Activated T-cell treated with anti-CD3 and anti-CD28 coated beads, Interleukin-2, amount 50 U/mL, for 4 hours (primary cell): Measurements from ENCODE around the gene ETV4. TPM values are rescaled to one million over a fixed set of nuclear protein-coding genes. Genes with fewer than 3 reads are reported as not detected.

ENCODE experiments used
- ATAC-seq, 2 donors: fragments of 200-7000 bp; cut with Tn5 transposase; one replicate each; pipeline ENCODE4 v1.10.0; 2021
- DNase-seq: peaks from one replicate; pipeline ENCODE4 v3.0.0-alpha.2; 2020
- H3K27me3 Mint-ChIP-seq: one replicate; pipeline ENCODE4 v1.8.0; 2021; ENCODE audit warnings: low read depth, mixed read lengths
- H3K36me3 Mint-ChIP-seq: one replicate; pipeline ENCODE4 v1.8.0; 2022; ENCODE audit warnings: mixed read lengths; ENCODE audit not compliant: insufficient read depth
- H3K4me1 Mint-ChIP-seq: one replicate; pipeline ENCODE4 v1.8.0; 2021; ENCODE audit warnings: low read depth, mixed read lengths
- H3K4me3 Mint-ChIP-seq: one replicate; pipeline ENCODE4 v1.8.0; 2021; ENCODE audit warnings: mild to moderate bottlenecking, moderate library complexity, mixed read lengths
- H3K9me3 Mint-ChIP-seq: one replicate; pipeline ENCODE4 v1.8.0; 2021; ENCODE audit warnings: mixed read lengths
- total RNA-seq, 3 donors: library from RNA; stranded (reverse); gene quantifications; one replicate each; pipeline ENCODE4 v1.2.1, GENCODE V29; 2021

Gene ETV4
- total RNA-seq, 3 donors from 2014 or later = 1.1 to 2.2 (median 2.2) TPM

GRCh38 chr17:43578404-43578698 lies 32.2 kb upstream of the ETV4 start:
- ATAC-seq (no peak), DNase-seq (no peak)
- H3K4me1 Mint-ChIP-seq = peaks cover 15% of the 10 kb centered on the region
- no peaks in the 10 kb centered on the region for H3K36me3 Mint-ChIP-seq
- no peak overlapping the region for H3K4me3 Mint-ChIP-seq
- peaks cover 2% of the 10 kb centered on the region for H3K27me3 Mint-ChIP-seq
- no peaks in the 10 kb centered on the region for H3K9me3 Mint-ChIP-seq

GRCh38 chr17:43577664-43578403 lies 31.7 kb upstream of the ETV4 start:
- Mint-ChIP-seq H3K36me3 (no peaks in the 10 kb centered on the region), H3K4me3 (no peak overlapping the region), H3K27me3 (peaks cover 2% of the 10 kb centered on the region), H3K9me3 (no peaks in the 10 kb centered on the region), H3K4me1 (peaks cover 15% of the 10 kb centered on the region)
- ATAC-seq = no peak
- no peak for DNase-seq

DNA sequence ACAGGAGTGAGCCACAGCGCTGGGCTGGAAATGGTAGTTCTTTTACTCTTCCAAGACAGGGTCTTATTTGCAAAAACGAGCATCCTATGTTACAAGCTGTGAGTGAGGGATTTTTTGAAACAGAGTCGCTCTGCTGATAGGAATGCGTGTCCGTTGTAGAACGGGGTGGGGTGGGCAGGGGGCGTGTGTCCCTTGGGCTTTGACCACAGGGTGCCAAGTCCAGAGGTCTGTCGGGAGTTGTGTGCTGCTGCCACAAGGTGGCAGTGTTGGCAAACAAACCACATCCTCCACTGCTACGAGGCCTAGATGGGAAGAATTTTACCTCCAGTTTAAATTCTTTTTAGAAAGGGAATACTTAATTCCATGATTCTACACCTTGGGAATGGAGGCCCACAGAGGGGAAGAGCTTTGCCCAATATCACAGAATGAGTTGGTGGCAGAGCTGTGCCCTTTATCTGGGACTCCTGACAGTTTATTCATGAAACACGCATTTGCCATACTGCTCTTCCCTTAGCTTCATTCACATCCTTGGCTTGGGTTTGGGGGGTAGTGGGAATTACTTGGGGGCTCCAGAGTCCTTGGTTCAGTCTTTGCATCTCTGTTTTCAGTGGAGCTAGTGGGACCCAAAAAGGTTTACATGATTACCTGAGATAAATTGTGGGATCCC lies 30.6 kb upstream of the ETV4 start:
- DNase-seq (peak; percentile 50), ATAC-seq (peak; percentile 78 to 90)
- H3K9me3 Mint-ChIP-seq = no peaks in the 10 kb centered on the region
- H3K4me1 Mint-ChIP-seq = peaks cover 15% of the 10 kb centered on the region
- H3K4me3 Mint-ChIP-seq = no peak overlapping the region
- peaks cover 2% of the 10 kb centered on the region for H3K27me3 Mint-ChIP-seq
- H3K36me3 Mint-ChIP-seq = no peaks in the 10 kb centered on the region

DNA sequence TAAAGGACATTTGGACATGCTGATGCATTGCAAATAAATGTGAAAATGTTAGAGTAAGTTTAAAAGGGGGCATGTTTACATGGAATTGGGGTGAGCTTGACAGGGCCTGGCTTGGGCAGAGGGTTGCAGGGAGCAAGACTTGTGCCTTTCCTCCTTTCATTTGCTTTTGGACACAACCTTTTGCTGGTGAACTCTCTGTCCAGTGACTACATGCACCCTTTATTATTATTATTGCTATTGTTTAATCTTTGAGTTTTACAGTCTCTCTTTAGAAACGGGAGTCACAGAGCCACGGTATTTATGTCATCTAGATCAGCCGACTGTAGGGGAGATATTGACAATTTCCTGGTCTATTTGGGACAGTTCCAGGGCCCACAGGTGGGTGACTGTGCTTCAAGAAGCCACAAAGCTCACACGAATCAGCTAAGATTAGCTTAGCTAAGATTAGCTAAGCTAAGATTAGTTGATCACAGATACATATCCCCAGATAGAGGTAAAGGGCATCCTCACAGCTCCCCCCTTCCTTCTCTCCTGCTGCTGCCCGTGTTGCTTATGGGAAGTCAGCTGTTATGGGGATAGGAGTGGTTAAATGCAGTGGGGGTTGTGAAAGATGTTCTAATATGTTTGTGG lies 28.9 kb upstream of the ETV4 start:
- Mint-ChIP-seq H3K9me3 (no peaks in the 10 kb centered on the region), H3K36me3 (no peaks in the 10 kb centered on the region), H3K4me1 (peaks cover 15% of the 10 kb centered on the region), H3K27me3 (peaks cover 2% of the 10 kb centered on the region), H3K4me3 (no peak overlapping the region)
- ATAC-seq (no peak), DNase-seq (no peak)

- peaks cover 11% of the 10 kb centered on the region for H3K4me1 Mint-ChIP-seq
- DNase-seq (no peak), ATAC-seq (no peak)
- no peak overlapping the region for H3K4me3 Mint-ChIP-seq
- H3K27me3 Mint-ChIP-seq = peaks cover 2% of the 10 kb centered on the region
- no peaks in the 10 kb centered on the region for H3K9me3 Mint-ChIP-seq
- H3K36me3 Mint-ChIP-seq = no peaks in the 10 kb centered on the region
Observed at GRCh38 chr17:43574348-43574747, 28.2 kb upstream of the ETV4 start.

DNA sequence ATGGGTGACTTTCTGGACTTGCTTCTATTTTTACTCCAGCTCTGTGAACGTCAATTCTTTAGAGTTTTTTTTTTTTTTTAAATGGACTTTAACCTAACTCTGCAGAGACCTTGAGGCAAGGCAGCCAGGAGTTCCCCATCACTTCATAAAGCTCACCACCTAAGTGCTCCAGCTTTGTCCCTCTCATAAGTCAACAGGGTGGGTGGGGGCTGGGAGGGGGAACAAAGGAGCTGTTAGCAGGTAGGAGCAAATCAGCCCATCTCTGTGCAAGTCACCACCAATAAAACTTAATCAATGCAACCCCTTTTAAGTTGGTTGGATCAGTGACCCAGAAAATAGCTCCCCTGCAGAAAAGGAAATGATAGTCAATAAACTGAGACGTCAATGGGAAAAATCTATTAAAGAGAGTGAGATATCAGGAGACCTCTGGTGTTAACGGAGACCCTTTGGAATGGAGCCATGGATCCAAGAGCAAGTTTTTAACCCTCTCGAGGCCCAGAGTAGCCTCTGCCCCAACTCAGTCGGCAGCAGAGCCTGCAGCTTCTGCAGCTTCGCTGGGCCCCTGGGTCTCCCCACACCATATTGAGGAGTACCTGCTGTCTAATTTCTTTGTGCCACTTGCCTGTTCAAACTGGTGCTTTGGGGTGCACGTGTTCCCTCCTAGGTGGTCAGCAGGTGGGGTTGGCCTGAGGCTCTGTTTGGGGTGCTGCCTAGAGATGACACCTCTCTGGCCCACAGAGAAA lies 27.6 kb upstream of the ETV4 start:
- no peak overlapping the region for H3K4me3 Mint-ChIP-seq

DNA sequence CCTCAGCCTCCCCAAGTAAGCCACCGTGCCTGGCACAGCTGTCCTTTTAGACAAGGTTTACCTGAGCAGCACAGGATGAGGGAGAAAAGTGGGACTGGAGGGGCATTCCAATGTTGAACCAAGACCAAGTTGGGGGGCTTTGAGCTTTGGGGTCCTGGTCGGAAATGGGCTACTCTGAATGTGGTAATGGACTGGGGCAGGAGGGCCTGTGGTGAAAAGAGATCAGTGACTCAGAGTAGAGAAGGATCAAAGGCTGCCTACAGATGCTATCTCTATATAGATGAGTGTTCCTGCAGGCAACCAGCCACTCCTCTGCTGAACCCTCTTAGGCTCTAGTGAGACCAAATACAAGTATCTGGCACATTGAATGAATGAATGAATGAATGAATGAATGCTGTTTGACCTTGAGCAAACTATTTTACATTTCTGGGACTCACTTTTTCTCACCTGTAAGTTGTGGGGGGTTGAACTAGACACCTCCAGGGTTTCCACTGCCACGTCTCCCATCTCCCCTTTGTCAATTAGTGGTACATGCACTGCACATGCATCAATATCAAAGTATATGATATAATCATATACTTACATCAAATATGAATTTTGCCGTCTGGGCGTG lies 26.3 kb upstream of the ETV4 start:
- H3K4me1 Mint-ChIP-seq = no peaks in the 10 kb centered on the region
- peak in 1 of 2 donors; percentile 76 for ATAC-seq

More for the DNA sequence above, 27.6 kb upstream of the ETV4 start:
- DNase-seq = no peak
- no peaks in the 10 kb centered on the region for H3K36me3 Mint-ChIP-seq
- no peak for ATAC-seq
- peaks cover 2% of the 10 kb centered on the region for H3K27me3 Mint-ChIP-seq
- H3K4me1 Mint-ChIP-seq = peaks cover 5% of the 10 kb centered on the region
- no peaks in the 10 kb centered on the region for H3K9me3 Mint-ChIP-seq

GRCh38 chr17:43570518-43570928 lies 24.4 kb upstream of the ETV4 start:
- Mint-ChIP-seq H3K36me3 (no peaks in the 10 kb centered on the region), H3K4me1 (no peaks in the 10 kb centered on the region), H3K27me3 (no peaks in the 10 kb centered on the region), H3K4me3 (no peak overlapping the region), H3K9me3 (no peaks in the 10 kb centered on the region)
- DNase-seq = no peak
- no peak for ATAC-seq

More for the DNA sequence above, 26.3 kb upstream of the ETV4 start:
- no peak for DNase-seq
- Mint-ChIP-seq H3K27me3 (peaks cover 2% of the 10 kb centered on the region), H3K4me3 (no peak overlapping the region), H3K9me3 (no peaks in the 10 kb centered on the region), H3K36me3 (no peaks in the 10 kb centered on the region)

GRCh38 chr17:43568506-43569082 lies 22.5 kb upstream of the ETV4 start:
- Mint-ChIP-seq H3K36me3 (no peaks in the 10 kb centered on the region), H3K9me3 (no peaks in the 10 kb centered on the region), H3K27me3 (peaks cover 7% of the 10 kb centered on the region), H3K4me3 (no peak overlapping the region), H3K4me1 (no peaks in the 10 kb centered on the region)
- ATAC-seq = no peak
- DNase-seq = no peak

DNA sequence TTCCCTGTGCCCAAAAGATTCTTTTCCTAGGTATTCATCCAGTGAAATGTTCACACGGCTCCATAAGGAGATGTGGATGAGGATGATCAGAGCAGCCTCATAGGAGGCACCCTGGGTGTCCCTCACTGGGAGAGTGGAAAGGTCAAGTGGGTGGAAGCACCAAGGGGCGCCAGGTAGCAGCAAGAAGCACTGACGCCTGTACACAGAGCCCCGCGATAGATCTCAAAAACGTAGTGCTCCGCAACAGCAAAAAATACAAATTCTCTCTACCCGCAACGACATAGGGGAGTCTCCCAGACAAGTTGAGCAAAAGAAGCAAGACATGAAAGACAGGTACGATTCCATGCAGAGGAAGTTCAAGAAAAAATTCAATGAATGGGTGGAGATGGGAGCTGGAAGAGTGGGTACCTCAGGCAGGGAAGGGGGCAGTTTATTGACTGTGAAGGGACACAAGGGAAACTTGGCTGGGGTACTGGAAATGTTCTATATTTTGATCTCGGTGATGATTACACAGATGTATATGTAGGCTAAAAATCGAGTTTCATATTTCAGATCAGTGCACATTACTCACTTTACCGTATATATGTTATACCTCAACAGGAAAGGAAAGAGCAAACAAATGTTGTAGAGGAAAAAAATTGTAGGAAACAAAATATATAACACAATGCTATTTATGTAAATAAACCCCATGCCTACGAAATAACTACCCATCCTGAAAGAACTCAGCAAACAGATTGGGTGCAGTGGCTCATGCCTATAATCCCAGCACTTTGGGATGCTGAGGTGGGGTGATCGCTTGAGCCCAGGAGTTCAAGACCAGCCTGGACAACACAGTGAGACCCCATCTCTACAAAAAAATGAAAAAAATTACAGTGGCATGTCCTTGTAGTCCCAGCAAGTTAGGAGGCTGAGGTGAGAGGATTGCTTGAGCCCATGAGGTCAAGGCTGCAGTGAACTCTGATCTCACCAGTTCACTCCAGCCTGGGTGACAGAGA lies 17.8 kb upstream of the ETV4 start:
- ATAC-seq (no peak), DNase-seq (no peak)
- Mint-ChIP-seq H3K27me3 (peaks cover 29% of the 10 kb centered on the region), H3K36me3 (no peaks in the 10 kb centered on the region), H3K9me3 (no peaks in the 10 kb centered on the region), H3K4me3 (no peak overlapping the region), H3K4me1 (peaks cover 3% of the 10 kb centered on the region)

DNA sequence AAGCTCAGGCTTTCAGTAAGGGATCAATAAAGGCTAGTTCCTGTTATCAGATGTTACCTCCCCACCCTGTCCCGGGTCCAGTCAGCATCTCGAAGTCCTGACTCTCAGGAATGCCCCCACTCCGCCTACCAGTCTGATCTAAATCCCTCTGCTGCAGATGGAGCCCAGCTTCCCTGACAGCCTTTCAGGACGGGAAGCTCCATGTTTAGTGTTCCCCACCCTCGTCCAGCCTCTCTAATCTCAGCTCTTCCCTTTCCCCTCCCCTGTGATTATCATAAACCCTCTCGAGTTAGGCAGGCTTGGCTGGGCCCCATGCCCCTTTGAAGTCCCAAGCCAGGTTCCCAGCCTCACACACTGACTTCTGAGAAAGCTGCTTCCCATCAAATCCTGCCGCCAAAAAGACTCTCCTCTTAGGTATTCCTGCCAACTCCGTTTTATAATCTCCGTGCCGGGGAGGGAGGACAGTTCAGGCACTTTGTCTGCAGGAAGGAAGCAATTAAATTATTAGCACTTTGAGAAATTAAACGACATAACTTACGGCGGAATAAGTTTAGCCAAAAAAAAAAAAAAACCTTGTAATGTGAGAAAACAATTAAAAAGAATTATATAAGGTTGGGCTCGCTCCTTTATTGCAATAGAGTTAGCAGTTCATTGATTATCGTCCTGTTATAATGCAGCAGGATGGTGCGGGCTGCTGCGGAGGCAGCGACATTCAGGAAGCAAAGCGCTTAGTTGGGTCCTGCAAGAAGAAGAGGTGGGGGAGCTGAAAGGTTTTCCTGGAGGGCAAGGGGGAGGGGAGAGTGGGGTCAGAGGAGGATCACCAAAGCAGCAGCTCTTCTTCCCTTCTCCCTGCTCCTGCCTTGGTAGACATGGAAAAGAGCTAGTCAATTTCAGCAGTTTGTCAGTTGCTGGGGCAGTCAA lies 16.8 kb upstream of the ETV4 start:
- no peak for ATAC-seq
- Mint-ChIP-seq H3K4me3 (no peak overlapping the region), H3K4me1 (peaks cover 3% of the 10 kb centered on the region), H3K9me3 (no peaks in the 10 kb centered on the region), H3K36me3 (no peaks in the 10 kb centered on the region), H3K27me3 (peaks cover 29% of the 10 kb centered on the region)
- no peak for DNase-seq
